ENCODE data around the gene PPP1R9B.

Gene PPP1R9B

GRCh38 chr17:50185631-50186471 lies 35.4 kb upstream of the PPP1R9B start:
- no peaks in the 10 kb centered on the region for H3K36me3 ChIP-seq
- no peaks in the 10 kb centered on the region for H3K27me3 ChIP-seq
- H3K4me1 ChIP-seq (ENCODE audit: control insufficient read depth in 1 of 2, insufficient read depth in 1 of 2, low read depth in 1 of 2, low read length in 1 of 2), result peaks cover 47 to 48% of the 10 kb centered on the region in 2 experiments

DNA sequence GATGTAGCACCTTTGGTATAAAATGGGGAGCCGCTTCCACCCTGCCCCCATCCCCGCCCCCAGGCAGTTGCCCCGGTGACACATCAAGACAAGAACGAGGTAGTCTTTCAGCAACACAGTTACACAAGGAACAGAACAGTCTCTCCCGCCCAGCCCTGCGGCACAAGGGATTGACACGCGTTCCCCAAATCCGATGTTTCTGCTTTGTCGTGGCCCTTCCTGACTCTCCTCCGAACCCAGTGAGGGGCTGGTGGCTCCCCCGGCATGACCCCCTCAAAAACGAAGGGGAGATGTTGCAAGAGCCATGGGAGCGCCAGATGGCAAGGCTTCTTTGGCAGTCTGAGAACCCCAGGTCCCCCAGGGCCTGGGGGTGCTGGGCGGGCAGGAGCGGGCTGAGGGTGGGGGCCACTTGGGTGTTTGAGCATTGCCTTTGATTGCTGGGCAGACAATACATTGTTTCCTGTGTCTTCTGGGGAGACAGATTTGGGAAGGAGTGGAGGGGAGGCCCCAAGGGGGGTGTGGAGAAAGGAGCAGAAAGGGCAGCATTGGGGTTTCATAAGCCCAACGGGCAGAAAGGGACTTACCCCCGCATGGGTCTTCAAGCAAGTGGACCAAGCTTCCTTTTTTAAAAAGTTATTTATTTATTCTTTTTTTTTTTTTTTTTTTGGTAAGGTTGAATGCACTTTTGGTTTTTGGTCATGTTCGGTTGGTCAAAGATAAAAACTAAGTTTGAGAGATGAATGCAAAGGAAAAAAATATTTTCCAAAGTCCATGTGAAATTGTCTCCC lies 34.3 kb upstream of the PPP1R9B start:
- Histone ChIP-seq H3K9me3 (no peaks in the 10 kb centered on the region), H3K4me1 (ENCODE audit: control insufficient read depth in 1 of 2, insufficient read depth in 1 of 2, low read depth in 1 of 2, low read length in 1 of 2) (peaks cover 47 to 48% of the 10 kb centered on the region in 2 experiments), H3K27ac (peak overlapping the region; percentile 84), H3K36me3 (no peaks in the 10 kb centered on the region), H3K4me3 (ENCODE audit: low read depth in 1 of 2, low read length in 1 of 2) (peak overlapping the region; percentile 53 to 55), H3K27me3 (no peaks in the 10 kb centered on the region)
- TF ChIP-seq, protein P1, sequence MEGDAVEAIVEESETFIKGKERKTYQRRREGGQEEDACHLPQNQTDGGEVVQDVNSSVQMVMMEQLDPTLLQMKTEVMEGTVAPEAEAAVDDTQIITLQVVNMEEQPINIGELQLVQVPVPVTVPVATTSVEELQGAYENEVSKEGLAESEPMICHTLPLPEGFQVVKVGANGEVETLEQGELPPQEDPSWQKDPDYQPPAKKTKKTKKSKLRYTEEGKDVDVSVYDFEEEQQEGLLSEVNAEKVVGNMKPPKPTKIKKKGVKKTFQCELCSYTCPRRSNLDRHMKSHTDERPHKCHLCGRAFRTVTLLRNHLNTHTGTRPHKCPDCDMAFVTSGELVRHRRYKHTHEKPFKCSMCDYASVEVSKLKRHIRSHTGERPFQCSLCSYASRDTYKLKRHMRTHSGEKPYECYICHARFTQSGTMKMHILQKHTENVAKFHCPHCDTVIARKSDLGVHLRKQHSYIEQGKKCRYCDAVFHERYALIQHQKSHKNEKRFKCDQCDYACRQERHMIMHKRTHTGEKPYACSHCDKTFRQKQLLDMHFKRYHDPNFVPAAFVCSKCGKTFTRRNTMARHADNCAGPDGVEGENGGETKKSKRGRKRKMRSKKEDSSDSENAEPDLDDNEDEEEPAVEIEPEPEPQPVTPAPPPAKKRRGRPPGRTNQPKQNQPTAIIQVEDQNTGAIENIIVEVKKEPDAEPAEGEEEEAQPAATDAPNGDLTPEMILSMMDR (IDR thresholded peaks at IDR 0.05), result no peak

More at GRCh38 chr17:50185631-50186471, 35.4 kb upstream of the PPP1R9B start:
- Histone ChIP-seq H3K27ac (no peak overlapping the region), H3K9me3 (no peaks in the 10 kb centered on the region), H3K4me3 (ENCODE audit: low read depth in 1 of 2, low read length in 1 of 2) (no peak overlapping the region)
- TF ChIP-seq, protein P1 (IDR thresholded peaks at IDR 0.05), result no peak

DNA sequence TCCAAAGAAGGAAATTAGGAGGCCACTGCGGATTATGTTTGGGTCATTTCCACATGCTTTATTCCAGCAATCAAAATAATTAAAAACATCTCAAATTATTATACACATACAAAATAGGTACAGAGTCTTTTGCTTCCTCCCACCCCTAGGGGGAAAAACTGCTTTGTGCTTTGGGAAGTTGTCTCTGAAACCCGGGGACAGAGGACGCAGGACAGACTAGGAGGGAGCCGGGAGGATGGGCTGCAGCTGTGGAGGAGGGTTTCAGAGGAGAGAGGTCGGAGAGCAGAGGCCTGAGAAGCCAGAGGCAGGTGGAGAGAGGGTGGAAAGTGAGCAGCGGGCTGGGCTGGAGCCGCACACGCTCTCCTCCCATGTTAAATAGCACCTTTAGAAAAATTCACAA lies 33.6 kb upstream of the PPP1R9B start:
- H3K27ac ChIP-seq, result peak overlapping the region; percentile 84
- H3K36me3 ChIP-seq, result no peaks in the 10 kb centered on the region
- H3K4me1 ChIP-seq (ENCODE audit: control insufficient read depth in 1 of 2, insufficient read depth in 1 of 2, low read depth in 1 of 2, low read length in 1 of 2), result peaks cover 47 to 48% of the 10 kb centered on the region in 2 experiments
- no peaks in the 10 kb centered on the region for H3K9me3 ChIP-seq
- TF ChIP-seq, protein P1 (IDR thresholded peaks at IDR 0.05), result no peak
- peak overlapping the region; percentile 53 to 55 for H3K4me3 ChIP-seq (ENCODE audit: low read depth in 1 of 2, low read length in 1 of 2)
- H3K27me3 ChIP-seq, result no peaks in the 10 kb centered on the region

- Histone ChIP-seq H3K4me3 (ENCODE audit: low read depth in 1 of 2, low read length in 1 of 2) (peak overlapping the region; percentile 53 to 55), H3K36me3 (no peaks in the 10 kb centered on the region), H3K9me3 (no peaks in the 10 kb centered on the region), H3K27me3 (no peaks in the 10 kb centered on the region), H3K4me1 (ENCODE audit: control insufficient read depth in 1 of 2, insufficient read depth in 1 of 2, low read depth in 1 of 2, low read length in 1 of 2) (peaks cover 48 to 49% of the 10 kb centered on the region in 2 experiments), H3K27ac (peak overlapping the region; percentile 84)
- TF ChIP-seq, protein P1 (IDR thresholded peaks at IDR 0.05), result no peak
Observed at GRCh38 chr17:50183421-50183994, 33.0 kb upstream of the PPP1R9B start.

GRCh38 chr17:50182783-50183420 lies 32.4 kb upstream of the PPP1R9B start:
- no peaks in the 10 kb centered on the region for H3K36me3 ChIP-seq

More at GRCh38 chr17:50182783-50183420, 32.4 kb upstream of the PPP1R9B start:
- Histone ChIP-seq H3K4me3 (ENCODE audit: low read depth in 1 of 2, low read length in 1 of 2) (peak overlapping the region in 1 of 2 experiments; percentile 55), H3K27ac (peak overlapping the region; percentile 84), H3K4me1 (ENCODE audit: control insufficient read depth in 1 of 2, insufficient read depth in 1 of 2, low read depth in 1 of 2, low read length in 1 of 2) (peaks cover 54 to 55% of the 10 kb centered on the region in 2 experiments), H3K9me3 (no peaks in the 10 kb centered on the region), H3K27me3 (no peaks in the 10 kb centered on the region)
- TF ChIP-seq, protein P1 (IDR thresholded peaks at IDR 0.05), result no peak

Data from neutrophil (primary cell).